NT2/D1 (cell line): ENCODE data around the gene SRRM4.

Experiments used
- SUZ12 ChIP-seq: IDR thresholded peaks from 2 replicates; pipeline ENCODE4 v1.6.1; 2011; ENCODE audit not compliant: insufficient read length, insufficient read depth; ENCODE audit errors: extremely low read depth
- YY1 ChIP-seq: IDR thresholded peaks from 2 replicates; pipeline ENCODE4 v1.6.1; 2011; ENCODE audit not compliant: insufficient read length, insufficient read depth
- ZNF274 ChIP-seq: IDR thresholded peaks from 2 replicates; pipeline ENCODE4 v1.6.1; 2011; ENCODE audit warnings: mild to moderate bottlenecking, low read depth, low read length

DNA sequence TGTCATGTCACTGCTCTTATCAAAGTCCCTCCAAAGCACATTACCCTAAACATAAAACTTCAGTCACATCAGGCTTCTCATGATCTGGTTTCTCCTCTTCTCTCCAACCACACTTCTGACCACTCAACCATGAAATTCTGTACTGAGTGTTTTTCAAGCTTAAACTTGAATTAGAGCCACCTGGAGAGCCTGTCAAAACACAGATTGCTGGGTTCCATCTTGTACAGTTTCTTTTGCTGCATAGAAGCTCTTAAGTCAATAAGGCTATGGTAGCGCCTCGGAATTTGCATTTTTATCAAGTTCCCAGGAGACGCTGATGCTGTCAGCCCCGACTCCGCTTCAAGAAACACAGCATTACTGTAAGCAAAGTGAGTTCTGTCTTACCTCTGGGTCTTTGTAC, 16.4 kb upstream of the SRRM4 start:
- TF ChIP-seq ZNF274 (no peak), YY1 (no peak), SUZ12 (no peak)
